Measurements from ENCODE around the gene TRIM49.
"Not testable (repeated sequence)": the region's sequence is repeated elsewhere in the genome, so short reads cannot be mapped to it uniquely, and the experiment has no call there.

DNA sequence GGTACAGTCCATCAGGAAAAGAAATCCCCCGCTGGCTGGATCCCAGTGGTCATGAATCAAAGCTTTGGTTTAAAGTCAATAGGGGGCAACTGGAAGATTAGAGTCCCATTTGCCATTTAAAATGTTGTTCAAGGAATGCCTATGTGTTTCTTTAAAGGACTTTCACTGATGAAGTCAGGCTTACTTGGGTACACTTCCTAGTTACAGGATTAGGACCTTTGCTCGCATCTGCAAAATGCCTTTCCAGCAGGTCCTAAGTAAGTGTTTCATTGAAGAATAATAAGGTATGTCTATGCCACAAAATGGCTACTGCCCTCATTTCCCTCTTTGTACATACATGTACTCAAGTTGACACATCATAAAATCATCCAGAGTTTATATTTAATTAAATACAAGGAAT lies at the start of gene TRIM49:
- TF ChIP-seq, protein P1, sequence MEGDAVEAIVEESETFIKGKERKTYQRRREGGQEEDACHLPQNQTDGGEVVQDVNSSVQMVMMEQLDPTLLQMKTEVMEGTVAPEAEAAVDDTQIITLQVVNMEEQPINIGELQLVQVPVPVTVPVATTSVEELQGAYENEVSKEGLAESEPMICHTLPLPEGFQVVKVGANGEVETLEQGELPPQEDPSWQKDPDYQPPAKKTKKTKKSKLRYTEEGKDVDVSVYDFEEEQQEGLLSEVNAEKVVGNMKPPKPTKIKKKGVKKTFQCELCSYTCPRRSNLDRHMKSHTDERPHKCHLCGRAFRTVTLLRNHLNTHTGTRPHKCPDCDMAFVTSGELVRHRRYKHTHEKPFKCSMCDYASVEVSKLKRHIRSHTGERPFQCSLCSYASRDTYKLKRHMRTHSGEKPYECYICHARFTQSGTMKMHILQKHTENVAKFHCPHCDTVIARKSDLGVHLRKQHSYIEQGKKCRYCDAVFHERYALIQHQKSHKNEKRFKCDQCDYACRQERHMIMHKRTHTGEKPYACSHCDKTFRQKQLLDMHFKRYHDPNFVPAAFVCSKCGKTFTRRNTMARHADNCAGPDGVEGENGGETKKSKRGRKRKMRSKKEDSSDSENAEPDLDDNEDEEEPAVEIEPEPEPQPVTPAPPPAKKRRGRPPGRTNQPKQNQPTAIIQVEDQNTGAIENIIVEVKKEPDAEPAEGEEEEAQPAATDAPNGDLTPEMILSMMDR (conservative IDR thresholded peaks at IDR 0.05 in 1 of 2, IDR thresholded peaks at IDR 0.05 in 1 of 2; ENCODE audit: extremely low read depth in 1 of 2, insufficient read depth in 1 of 2, low read depth in 1 of 2, low read length in 2 of 2) = not testable (repeated sequence)
- TF ChIP-seq EZH2 (IDR thresholded peaks at IDR 0.05; ENCODE audit: borderline replicate concordance, low read length) = not testable (repeated sequence)
